GM19099 (cell line): ENCODE measurements around the gene SYT2.

Experiments used
- POLR2A ChIP-seq: IDR thresholded peaks from 3 replicates; pipeline ENCODE4 v1.6.1; 2011; ENCODE audit warnings: low read depth; ENCODE audit not compliant: insufficient read length; ENCODE audit errors: extremely low read depth

The SYT2 gene

DNA sequence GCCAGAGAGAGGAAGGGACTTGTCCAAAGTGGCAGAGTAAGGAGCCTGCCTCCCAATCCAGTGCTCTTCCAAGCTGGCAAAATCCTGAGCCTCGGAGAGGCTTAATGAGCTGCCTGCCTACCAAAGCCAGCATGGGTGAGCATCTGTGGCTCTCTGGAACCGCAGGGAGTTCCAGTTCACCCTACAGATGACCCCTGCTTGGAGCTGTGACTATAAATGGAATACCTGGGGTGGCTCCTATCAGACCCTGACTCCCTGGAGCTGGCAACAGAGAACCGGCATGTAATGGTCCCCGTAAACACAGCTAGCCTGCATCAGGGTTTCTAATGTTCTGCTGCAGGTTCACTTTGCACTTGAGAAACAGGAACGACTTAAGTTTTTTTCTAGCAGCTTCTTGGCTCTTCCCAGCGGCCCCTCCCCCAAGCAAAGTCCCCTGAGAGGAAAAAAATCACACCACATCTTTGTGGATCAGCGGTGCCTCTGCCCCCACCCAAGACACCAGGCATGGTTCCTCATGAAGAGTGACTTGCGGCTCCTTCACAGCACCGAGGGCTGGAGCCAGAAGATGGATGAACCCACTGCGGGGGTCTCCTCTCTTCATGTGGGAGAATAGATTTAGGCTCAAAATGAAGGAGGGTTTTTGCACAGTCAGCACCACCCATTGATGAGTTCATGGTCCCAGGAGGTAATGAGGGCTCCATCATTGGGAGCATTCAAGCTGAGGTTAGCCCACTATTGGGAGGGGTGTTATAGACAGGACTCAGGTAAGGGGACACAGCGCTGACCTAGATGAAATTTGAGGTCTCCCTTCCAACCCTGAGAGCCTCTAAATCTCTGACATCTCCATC, 79.0 kb downstream of the SYT2 start:
- no peak for TF ChIP-seq POLR2A

DNA sequence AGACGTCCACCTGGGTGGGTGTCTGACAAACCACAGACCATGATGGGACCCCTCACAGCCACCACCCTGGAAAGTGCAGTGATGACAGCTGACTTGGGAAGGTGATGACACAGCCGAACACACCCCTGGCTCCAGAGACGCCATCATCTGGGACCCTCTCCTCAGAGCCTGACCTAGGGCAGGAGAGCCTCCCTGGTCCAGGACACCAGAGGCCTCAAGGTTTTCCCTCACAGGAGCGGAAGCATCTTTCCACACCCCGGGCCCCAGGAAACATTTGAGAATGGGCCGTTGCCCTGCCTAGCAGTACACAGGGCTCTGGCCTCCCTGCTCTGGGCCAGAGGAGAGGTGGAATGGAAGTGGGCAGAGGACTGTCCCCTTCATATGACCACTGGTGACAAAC, 79.7 kb downstream of the SYT2 start:
- no peak for TF ChIP-seq POLR2A

DNA sequence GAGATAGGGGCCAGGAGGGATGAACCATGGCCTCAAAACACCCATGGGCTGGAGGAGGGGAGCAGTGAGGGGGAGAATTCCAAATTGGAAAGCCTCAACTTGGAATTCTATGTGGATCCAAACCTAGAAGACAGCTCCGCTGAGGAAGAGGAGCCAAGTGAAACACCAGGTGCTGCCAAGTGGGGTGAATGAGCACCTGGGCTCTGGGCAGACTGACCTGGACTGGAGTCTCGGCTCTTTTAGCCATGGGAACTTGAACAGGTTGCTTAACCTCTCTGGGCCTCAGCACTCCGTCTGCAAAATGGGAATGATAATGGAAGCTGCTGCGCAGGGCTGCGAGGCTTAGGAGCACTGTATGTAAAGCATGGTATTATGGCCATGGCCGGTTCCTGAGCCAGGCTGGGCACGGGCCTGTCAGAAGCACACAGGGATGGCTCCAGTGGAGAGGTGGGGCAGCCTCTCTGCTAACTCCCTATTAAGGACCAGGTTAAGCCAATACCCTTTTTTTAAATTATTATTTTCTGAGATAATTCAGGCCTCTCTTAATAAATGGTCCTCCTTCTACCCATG, 81.5 kb downstream of the SYT2 start:
- TF ChIP-seq POLR2A = no peak

DNA sequence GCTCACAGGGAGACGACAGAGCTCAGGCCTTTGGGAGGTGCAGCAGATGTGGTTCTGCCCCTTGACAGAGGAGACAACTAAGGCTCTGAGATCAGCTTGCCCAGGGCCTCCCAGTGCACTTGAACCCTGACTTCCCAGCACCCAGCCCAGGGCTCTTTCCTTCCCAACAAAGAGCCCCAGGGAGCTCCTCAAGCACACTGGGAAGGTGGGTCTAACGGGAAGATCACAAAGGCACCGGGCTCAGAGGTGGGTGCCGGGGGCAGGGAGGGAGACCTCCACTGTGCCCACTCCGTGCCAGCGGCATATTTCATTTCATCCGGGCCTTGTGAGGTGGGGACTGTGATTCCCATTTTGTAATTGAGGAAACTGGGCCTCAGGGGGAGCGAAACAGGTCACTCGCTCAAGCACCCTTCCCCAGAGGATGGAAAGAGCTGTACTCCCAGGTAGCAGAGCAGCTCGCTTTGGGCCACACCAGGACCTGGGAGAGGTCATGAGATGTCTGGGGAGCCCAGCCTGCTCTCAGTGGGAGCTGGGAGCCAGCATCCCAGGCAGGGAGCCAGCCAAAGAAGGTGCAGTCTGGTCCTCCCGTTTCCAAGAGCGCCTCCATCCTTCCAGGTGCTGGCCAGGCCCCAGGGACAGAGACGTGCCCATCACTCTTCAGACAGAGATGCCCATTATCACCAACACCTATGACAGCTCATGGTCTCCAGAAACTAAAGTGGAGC, 82.3 kb downstream of the SYT2 start:
- TF ChIP-seq POLR2A = no peak

DNA sequence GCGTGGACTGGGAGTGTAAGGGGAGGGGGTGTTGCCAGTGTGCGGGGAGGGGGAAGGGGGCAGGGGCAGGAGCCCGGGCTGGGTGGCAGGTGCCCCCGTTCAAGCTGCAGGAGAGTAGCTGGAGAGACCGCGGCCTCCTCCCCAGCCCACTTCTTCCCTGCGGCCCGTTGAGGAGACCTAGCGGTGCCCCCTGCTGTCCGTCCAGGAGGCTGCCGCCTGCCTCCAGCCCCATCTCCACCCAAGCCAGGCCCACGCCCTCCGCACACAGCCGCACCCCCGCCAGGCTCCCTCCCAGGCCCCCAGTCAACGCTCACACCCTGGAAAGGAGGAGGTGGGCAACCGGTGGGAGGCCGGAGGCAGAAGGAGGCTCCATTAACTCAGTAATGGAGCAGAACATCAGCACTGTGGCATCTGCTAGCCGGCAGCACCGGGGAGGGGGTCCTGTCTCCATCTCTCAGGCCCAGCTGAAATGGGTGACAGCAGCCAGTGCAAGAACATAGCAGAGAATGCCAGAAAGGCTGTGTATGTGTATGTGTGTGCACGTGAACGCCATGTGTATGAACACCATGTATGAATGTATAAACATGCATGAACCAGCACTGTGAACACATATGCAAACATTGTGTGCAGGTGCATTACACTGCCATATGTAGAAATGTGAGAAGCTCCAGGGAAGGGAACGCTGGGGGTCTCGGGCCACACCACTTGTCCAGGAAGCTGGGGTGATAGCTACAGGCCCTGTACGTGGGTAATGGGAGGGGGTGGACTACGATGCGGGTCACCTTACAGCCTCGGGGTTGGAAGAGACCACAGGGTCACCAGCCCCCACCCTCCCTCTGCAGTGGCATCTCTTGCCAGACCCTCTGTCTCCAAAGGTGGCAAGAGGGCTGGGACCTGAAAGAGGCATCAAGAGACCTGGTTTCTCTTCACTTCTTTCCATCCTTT, 84.6 kb downstream of the SYT2 start:
- no peak for TF ChIP-seq POLR2A

DNA sequence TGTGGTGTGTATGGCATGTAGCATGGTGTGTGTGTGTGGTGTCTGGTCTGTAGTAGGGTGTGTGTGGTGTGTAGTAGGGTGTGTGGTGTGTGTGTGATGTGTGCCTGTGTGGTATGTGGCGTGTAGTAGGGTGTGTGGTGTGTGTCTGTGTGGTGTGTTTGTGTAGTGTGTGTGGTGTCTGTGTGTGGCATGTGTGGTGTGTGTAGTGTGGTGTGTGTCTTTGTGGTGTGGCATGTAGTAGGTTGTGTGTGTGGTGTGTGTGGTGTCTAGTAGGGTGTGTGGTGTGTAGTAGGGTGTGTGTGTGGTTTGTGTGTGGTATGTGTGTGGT, 85.5 kb downstream of the SYT2 start:
- no peak for TF ChIP-seq POLR2A

DNA sequence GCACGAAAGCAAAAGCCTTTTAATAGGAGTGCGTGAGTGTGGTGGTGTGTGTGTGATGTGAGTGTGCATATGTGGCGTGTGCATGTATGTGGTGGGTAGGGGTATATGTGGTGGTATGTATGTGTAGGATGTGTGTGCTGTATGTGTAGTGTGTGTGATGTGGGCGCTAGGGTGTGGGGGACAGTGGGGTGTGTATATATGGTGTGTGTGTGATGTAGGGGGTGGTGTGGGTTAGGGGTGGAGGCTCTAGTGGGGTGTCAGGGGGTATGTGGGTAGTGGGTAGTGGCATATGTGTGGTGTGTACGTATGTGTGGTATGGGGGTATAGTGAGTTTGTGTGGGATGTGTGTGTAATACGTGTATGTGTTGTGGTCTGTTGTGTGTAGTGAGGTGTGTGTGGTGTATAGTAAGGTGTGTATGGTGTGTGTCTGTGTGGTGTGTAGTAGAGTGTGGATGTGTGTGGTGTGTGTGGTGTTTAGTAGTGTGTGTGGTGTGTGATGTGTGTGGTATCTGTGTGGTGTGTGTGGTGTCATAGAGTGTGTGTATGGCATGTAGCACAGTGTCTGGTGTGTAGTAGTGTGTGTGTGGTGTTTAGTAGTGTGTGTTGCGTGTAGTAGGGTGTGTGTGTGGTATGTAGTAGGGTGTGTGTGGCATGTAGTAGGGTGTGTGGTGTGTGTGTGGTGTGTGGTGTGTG, 86.0 kb downstream of the SYT2 start:
- TF ChIP-seq POLR2A = no peak

DNA sequence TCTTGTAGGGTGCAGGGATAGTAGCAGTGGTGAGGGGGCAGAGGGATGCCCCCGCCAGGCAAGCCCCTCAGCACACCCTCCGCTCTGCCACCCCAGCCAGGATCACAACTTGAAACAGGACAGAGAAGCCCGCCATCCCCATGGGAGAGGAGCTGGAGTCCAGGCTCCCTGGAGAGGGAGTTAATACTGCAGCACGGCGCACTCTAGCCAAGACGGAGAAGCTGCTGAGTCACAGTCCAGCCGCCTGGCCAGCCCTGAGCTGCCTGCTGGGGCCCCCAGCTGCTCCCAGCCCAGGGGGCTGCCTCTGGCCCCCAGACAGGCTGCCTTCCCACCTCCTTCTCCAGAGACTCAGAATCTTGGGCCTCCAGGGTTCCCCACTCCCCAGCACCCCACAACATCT, 87.2 kb downstream of the SYT2 start:
- TF ChIP-seq POLR2A = no peak

DNA sequence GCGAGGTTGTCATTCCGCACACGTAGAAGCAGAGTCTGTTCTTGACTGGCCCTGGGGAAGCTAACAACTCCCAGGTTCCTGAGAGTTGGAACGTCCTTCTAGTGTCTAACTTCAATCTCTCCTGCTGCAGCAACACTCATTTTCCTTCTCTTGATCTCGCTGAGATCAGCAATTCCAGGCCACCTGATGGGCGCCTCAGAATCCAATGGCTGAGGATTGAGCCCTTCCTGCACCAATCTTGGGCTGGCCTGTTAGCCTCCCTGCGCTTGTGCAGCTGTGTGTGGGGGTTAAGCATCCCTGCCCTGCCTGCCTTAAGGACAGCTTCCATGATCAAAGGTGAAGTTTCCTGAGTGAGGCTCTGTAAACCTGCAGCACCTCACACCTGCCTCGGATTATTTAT, 87.9 kb downstream of the SYT2 start:
- TF ChIP-seq POLR2A = no peak

DNA sequence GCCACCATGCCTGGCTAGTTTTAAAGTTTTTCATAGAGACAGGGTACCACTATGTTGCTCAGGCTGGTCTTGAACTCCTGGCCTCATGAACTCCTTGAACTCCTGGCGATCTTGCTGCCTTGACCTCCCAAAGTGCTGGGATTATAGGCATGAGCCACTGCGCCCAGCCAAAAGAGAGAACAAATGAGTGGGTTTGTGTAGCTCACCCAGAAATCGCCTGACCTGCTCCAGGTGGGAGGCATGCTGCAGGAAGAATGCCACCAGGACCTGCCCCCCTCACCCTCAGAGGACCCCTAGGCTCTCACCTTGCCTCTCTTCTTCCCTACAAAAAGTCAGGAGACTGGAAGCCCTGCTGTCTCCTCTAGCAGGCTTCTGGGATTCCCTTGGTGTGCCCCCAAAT, 88.8 kb downstream of the SYT2 start:
- TF ChIP-seq POLR2A = no peak

DNA sequence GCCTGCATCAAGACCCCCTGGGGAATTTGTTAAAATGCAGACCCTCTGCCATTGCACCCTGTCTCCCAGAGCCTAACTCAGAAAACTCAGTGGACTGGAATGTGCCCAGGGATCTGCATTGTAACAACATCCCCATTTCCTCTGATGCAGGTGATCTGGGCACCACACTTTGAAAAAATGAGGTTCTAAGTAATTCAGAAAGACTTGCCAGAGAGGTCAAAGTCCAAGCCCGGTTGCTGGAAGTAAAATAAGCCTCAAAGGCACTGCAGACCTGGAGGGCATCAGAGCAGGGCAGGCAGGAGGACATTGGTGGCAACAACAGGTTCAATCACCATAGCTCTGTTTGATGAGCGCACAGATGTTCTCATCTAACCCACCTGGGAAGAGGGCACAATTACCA, 90.7 kb downstream of the SYT2 start:
- TF ChIP-seq POLR2A = no peak

DNA sequence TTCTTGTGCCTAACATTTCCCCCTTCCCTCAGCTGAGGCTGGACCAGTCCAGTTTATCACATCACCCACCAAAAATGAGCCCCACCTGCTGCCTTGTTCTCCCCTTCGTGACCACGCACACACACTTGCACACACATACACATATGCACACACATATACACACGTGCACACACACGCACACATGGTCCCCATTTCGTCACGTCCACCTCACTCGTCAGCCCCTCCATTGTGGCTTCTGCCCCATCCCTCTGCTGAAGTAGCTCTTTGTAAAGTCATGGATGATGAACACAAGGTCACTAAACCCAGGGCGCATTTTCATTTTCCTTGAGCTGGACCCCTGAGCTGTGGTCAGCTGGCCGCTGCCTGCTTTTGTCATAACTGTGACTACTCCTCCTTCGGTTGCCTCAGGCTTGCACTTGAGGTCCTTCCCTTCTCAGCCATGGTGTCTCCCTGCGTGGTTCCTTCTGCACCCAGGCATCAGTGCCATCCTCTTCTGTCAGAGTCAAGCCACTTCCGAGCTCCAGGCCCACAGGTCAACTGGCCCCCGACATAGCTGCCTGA, 93.8 kb downstream of the SYT2 start:
- no peak for TF ChIP-seq POLR2A

DNA sequence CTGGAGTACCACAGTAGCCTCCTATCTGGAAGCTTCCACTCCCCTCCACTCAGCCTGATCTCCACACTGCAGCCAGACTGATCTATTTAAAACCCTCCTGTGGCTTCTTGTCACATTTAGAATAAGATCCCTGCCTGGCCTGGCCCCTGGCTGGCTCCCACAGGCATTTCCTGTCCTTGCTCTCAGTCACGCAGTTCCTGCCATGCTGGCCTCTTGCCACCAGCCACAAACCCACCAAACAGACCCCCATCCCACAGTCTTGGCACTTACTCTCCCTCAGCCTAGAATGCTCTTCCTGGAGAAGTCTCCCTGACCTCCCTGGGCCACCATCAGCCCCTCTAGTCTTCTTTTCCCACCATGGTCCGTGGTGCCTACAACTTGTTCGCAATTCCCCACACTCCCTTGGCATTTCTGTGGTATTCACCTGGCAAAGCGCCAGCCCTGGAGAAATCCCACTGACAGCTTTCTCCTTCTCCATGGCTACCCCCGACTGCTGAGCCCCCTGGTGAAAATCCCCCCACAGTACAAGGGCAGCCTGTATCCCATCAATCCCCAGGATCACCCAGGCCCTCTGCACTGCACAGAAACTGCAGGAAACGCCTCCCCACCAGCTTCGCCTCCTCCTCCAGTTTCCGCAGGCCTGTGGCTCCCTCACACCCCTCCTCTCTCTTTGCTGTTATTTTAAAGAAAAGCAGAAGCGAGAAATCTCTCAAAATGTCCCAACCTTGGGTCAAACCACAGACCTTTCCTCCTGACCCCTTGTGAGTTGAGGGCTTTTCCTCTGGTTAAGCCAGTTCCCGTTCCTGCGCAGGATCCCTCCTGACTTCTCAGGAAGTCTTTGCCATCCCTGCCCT, 94.5 kb downstream of the SYT2 start:
- TF ChIP-seq POLR2A = no peak
